ENCODE measurements around the gene ZRANB3.
"Not testable (repeated sequence)": the region's sequence is repeated elsewhere in the genome, so short reads cannot be mapped to it uniquely, and the experiment has no call there.

ZRANB3 gene

DNA sequence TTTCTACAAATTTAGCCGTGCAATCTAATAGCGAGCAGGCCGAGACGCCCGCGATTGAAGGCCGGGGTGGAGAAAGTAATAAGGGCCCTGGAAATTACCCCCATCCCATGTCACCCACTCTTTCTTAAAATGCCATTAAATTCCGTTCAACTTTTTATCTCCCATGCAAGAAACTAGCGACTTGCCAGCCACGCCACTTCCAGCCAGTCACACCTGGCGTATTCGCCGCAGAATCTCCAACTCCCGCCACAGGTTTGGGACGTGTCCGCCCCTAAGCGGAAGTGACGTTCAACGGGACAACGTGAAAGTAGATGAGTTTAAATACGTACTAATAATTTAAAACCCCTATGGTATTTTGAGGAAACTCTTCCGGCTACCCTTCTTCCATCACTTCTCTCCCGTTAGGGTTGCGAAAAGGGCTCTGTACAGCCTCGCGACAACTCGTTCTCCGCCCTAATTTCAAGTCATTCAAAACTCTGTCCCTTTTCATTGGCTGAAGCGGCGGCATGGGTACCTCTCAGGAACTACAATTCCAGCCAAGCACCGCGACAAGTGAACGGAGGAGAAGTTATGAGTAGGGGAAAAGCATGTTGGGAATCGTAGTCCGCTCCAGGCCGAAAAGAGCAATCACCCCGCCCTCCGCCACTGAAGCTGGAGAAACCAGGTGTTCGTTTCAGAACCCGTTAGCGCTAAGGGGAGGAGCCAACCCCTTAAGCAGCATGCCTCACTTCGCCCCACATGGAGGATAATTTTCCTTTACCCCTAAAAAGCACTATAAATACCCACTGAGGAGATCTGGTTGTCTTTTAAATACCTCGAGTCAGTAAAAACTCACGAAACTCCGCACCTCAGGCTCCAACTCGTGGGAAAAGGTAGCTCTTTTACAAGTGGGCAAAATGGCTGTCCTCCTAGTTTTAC is at the start of gene ZRANB3:
TSS of gene ZRANB3 (minus strand) at position 906 of the 918 bp plus-strand sequence.
- peak; percentile 94 for DNase-seq (ENCODE audit: low spot score)
- H3K36me3 Mint-ChIP-seq (ENCODE audit: low read depth): peaks cover 12% of the 10 kb centered on the region
- H3K4me3 Mint-ChIP-seq: no peak within 1 kb of the TSS
- no peaks in the 10 kb centered on the region for H3K27me3 Mint-ChIP-seq (ENCODE audit: low read depth)
- no peaks in the 10 kb centered on the region for H3K9me3 Mint-ChIP-seq
- H3K27ac Mint-ChIP-seq: peak within 1 kb of the TSS; percentile 69
- H3K4me1 Mint-ChIP-seq (ENCODE audit: low read depth): peaks cover 24% of the 10 kb centered on the region

GRCh38 chr2:135573620-135574019 is 42.6 kb upstream of the ZRANB3 start:
- no peak for DNase-seq (ENCODE audit: low spot score)
- Mint-ChIP-seq H3K4me1 (ENCODE audit: low read depth) (no peaks in the 10 kb centered on the region), H3K36me3 (ENCODE audit: low read depth) (peaks cover 3% of the 10 kb centered on the region), H3K27me3 (ENCODE audit: low read depth) (no peaks in the 10 kb centered on the region), H3K27ac (no peak overlapping the region), H3K9me3 (no peaks in the 10 kb centered on the region), H3K4me3 (no peak overlapping the region)

DNA sequence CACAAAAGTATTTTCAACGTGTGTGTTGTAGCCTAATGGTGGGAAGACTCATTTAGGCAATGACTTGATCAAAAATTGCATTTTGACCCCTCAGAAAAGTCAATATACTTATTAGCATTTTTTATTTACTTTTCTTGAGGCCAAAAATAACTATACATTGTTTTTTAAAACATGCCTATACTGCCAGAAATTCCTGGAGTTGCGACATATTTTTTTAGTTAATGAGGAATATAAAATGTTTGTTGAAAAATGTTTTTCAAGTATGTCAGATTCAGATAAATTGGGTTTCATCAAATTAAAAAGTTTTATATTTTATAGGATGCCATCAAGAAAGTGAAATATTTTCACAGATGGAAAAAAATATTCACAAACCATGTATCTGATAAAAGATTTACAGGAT is 39.9 kb upstream of the ZRANB3 start:
- Mint-ChIP-seq H3K4me3 (no peak overlapping the region), H3K9me3 (no peaks in the 10 kb centered on the region), H3K4me1 (ENCODE audit: low read depth) (no peaks in the 10 kb centered on the region), H3K27ac (no peak overlapping the region), H3K27me3 (ENCODE audit: low read depth) (no peaks in the 10 kb centered on the region), H3K36me3 (ENCODE audit: low read depth) (peaks cover 6% of the 10 kb centered on the region)
- DNase-seq (ENCODE audit: low spot score): no peak

GRCh38 chr2:135563793-135564192 is 32.8 kb upstream of the ZRANB3 start:
- Mint-ChIP-seq H3K4me3 (no peak overlapping the region), H3K27ac (no peak overlapping the region)

GRCh38 chr2:135561925-135562324 is 30.9 kb upstream of the ZRANB3 start:
- Mint-ChIP-seq H3K27ac (no peak overlapping the region), H3K36me3 (ENCODE audit: low read depth) (peaks cover 13% of the 10 kb centered on the region), H3K9me3 (no peaks in the 10 kb centered on the region), H3K4me1 (ENCODE audit: low read depth) (peaks cover 7% of the 10 kb centered on the region), H3K4me3 (no peak overlapping the region), H3K27me3 (ENCODE audit: low read depth) (no peaks in the 10 kb centered on the region)
- DNase-seq (ENCODE audit: low spot score): no peak

More at GRCh38 chr2:135563793-135564192, 32.8 kb upstream of the ZRANB3 start:
- Mint-ChIP-seq H3K27me3 (ENCODE audit: low read depth) (no peaks in the 10 kb centered on the region), H3K36me3 (ENCODE audit: low read depth) (peaks cover 13% of the 10 kb centered on the region), H3K4me1 (ENCODE audit: low read depth) (peaks cover 7% of the 10 kb centered on the region), H3K9me3 (no peaks in the 10 kb centered on the region)
- no peak for DNase-seq (ENCODE audit: low spot score)

DNA sequence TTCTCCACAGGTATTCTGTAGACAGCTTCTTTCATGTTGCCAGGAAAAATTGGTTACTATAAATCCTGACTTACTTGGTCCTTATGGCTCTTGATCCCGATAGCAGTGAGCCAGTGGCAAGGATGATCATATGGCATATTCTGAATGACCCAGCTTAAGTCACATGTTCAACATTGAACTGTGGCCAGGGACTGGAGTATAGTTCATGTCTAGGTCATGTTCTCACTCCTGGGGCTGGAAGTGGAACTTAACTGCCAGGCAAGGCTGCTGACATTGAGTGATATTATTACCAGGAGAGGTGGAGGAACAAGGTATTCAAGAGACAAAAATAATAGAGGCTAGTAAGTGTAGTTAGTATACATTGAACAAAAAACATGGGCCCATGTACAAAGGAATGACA is 26.5 kb upstream of the ZRANB3 start:
- Mint-ChIP-seq H3K36me3 (ENCODE audit: low read depth) (peaks cover 5% of the 10 kb centered on the region), H3K4me1 (ENCODE audit: low read depth) (no peaks in the 10 kb centered on the region), H3K9me3 (no peaks in the 10 kb centered on the region), H3K27ac (no peak overlapping the region), H3K27me3 (ENCODE audit: low read depth) (no peaks in the 10 kb centered on the region), H3K4me3 (no peak overlapping the region)
- no peak for DNase-seq (ENCODE audit: low spot score)

- no peaks in the 10 kb centered on the region for H3K27me3 Mint-ChIP-seq (ENCODE audit: low read depth)
- H3K36me3 Mint-ChIP-seq (ENCODE audit: low read depth): peaks cover 7% of the 10 kb centered on the region
- DNase-seq (ENCODE audit: low spot score): no peak
- H3K9me3 Mint-ChIP-seq: no peaks in the 10 kb centered on the region
- no peaks in the 10 kb centered on the region for H3K4me1 Mint-ChIP-seq (ENCODE audit: low read depth)
- no peak overlapping the region for H3K27ac Mint-ChIP-seq
- no peak overlapping the region for H3K4me3 Mint-ChIP-seq
Measured at GRCh38 chr2:135555311-135555710, 24.3 kb upstream of the ZRANB3 start.

DNA sequence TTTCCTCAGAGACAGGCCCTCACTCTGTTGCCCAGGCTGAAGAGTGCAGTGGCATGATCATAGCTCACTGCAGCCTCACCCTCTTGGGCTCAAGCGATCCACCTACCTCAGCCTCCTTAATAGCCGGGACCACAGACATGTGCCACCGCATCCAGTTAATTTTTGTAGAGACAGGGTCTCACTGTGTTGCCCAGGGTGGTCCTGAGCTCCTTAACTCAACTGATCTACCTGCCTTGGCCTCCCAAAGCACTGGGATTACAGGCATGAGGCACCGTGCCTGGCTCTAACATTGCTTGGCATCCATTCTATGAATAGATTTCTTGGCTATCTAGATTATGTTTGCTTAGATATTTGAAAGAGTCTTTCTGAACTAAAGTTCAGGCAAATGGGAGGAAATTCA is 21.9 kb upstream of the ZRANB3 start:
- H3K4me1 Mint-ChIP-seq (ENCODE audit: low read depth): no peaks in the 10 kb centered on the region
- no peak overlapping the region for H3K4me3 Mint-ChIP-seq
- no peak for DNase-seq (ENCODE audit: low spot score)
- no peaks in the 10 kb centered on the region for H3K9me3 Mint-ChIP-seq
- no peak overlapping the region for H3K27ac Mint-ChIP-seq
- peaks cover 3% of the 10 kb centered on the region for H3K27me3 Mint-ChIP-seq (ENCODE audit: low read depth)
- peaks cover 12% of the 10 kb centered on the region for H3K36me3 Mint-ChIP-seq (ENCODE audit: low read depth)

DNA sequence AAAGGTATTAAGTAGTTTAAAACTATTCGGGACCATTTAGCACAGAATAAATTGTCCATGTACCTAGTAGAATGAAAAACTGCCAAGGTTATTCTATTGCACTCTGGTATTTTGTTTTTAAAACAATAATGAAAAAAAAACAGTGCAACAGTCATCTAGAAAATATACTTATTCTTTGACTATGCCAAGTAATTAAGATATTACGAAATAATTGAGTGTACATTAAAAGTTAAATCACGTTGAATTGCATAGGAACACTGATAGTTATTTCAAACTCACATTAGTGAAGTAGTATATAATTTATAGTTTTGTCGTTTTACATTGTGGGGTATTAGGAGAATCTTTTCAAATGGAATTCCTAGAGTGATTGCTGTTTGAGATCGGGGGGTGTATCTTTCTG is 20.3 kb upstream of the ZRANB3 start:
- Mint-ChIP-seq H3K27ac (no peak overlapping the region), H3K27me3 (ENCODE audit: low read depth) (peaks cover 3% of the 10 kb centered on the region), H3K4me3 (no peak overlapping the region), H3K36me3 (ENCODE audit: low read depth) (peaks cover 12% of the 10 kb centered on the region), H3K9me3 (no peaks in the 10 kb centered on the region), H3K4me1 (ENCODE audit: low read depth) (peaks cover 6% of the 10 kb centered on the region)
- no peak for DNase-seq (ENCODE audit: low spot score)

GRCh38 chr2:135547311-135547710 is 16.3 kb upstream of the ZRANB3 start:
- Mint-ChIP-seq H3K36me3 (ENCODE audit: low read depth) (peaks cover 12% of the 10 kb centered on the region), H3K9me3 (no peaks in the 10 kb centered on the region), H3K4me3 (no peak overlapping the region), H3K27me3 (ENCODE audit: low read depth) (peaks cover 3% of the 10 kb centered on the region), H3K27ac (no peak overlapping the region), H3K4me1 (ENCODE audit: low read depth) (peaks cover 22% of the 10 kb centered on the region)
- DNase-seq (ENCODE audit: low spot score): no peak

DNA sequence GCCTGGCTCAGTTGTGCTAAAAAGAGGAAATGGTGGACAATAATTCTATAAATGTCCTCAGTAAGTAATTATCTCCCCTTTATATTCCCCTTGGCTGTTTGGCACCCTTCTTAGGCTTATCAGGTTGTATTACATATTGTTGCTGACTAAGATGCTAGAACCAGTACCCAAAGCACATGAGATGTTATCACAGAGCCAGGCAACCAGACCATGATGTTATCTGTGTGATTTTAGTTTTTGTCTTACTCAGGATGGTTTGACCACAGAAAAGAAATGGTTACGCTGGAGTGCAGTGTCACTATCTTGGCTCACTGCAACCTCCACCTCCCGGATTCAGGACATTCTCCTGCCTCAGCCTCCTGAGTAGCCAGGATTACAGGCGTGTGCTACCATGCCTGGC is 15.4 kb upstream of the ZRANB3 start:
- Mint-ChIP-seq H3K27me3 (ENCODE audit: low read depth) (peaks cover 3% of the 10 kb centered on the region), H3K27ac (no peak overlapping the region), H3K4me1 (ENCODE audit: low read depth) (peaks cover 22% of the 10 kb centered on the region), H3K36me3 (ENCODE audit: low read depth) (peaks cover 14% of the 10 kb centered on the region), H3K4me3 (no peak overlapping the region), H3K9me3 (no peaks in the 10 kb centered on the region)
- peak; percentile 42 for DNase-seq (ENCODE audit: low spot score)

DNA sequence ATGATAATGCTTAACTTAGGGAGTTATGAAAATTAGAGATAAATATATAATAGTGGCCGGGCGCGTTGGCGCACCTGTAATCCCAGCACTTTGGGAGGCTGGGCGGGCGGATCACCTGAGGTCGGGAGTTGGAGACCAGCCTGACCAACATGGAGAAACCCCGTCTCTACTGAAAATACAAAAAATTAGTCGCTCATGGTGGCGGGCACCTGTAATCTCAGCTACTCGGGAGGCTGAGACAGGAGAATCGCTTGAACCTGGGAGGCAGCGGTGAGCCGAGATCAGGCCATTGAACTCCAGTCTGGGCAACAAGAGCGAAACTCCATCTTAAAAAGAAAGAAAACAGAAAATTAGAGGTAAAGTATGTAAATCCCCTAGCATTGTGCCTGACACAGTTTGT is 2.5 kb upstream of the ZRANB3 start:
- peaks cover 17% of the 10 kb centered on the region for H3K4me1 Mint-ChIP-seq (ENCODE audit: low read depth)
- H3K27me3 Mint-ChIP-seq (ENCODE audit: low read depth); H3K27ac Mint-ChIP-seq; H3K36me3 Mint-ChIP-seq (ENCODE audit: low read depth); DNase-seq (ENCODE audit: low spot score); H3K9me3 Mint-ChIP-seq; H3K4me3 Mint-ChIP-seq: not testable (repeated sequence)

GRCh38 chr2:135532581-135532980 is 1.6 kb upstream of the ZRANB3 start:
- no peak overlapping the region for H3K27ac Mint-ChIP-seq
- H3K9me3 Mint-ChIP-seq: no peaks in the 10 kb centered on the region
- DNase-seq (ENCODE audit: low spot score): no peak
- H3K36me3 Mint-ChIP-seq (ENCODE audit: low read depth): peaks cover 8% of the 10 kb centered on the region
- no peaks in the 10 kb centered on the region for H3K27me3 Mint-ChIP-seq (ENCODE audit: low read depth)
- H3K4me1 Mint-ChIP-seq (ENCODE audit: low read depth): peaks cover 20% of the 10 kb centered on the region
- H3K4me3 Mint-ChIP-seq: no peak overlapping the region

- peaks cover 10% of the 10 kb centered on the region for H3K36me3 Mint-ChIP-seq (ENCODE audit: low read depth)
- H3K9me3 Mint-ChIP-seq: no peaks in the 10 kb centered on the region
- no peak within 1 kb of the TSS for H3K4me3 Mint-ChIP-seq
- H3K4me1 Mint-ChIP-seq (ENCODE audit: low read depth): peaks cover 21% of the 10 kb centered on the region
- DNase-seq (ENCODE audit: low spot score): peak; percentile 95
- peak within 1 kb of the TSS; percentile 69 for H3K27ac Mint-ChIP-seq
- H3K27me3 Mint-ChIP-seq (ENCODE audit: low read depth): no peaks in the 10 kb centered on the region
Measured at GRCh38 chr2:135531231-135532197, 496 bp upstream of the ZRANB3 start, which contains the start of gene R3HDM1. TSS of gene R3HDM1 (plus strand) at chr2:135531484. CDS start at chr2:135604846, 73,362 bp downstream.

All from T-helper 2 cell treated with Interferon-gamma antibody and Interleukin-4, amounts not matched to agents 5 μg/mL and 100 μg/mL, for 36 hours (primary cell).